ENCODE results near the gene CLEC5A. TPM values are rescaled to one million over a fixed set of nuclear protein-coding genes. Genes with fewer than 3 reads are reported as not detected.

The CLEC5A gene
- total RNA-seq, 1 donor from 2014 or later = not detected

GRCh38 chr7:141884539-141885225 is 62.1 kb downstream of the CLEC5A start:
- no peak for TF ChIP-seq CTCF (conservative IDR thresholded peaks at IDR 0.05)
- Mint-ChIP-seq H3K4me3 (no peak overlapping the region), H3K27ac (no peak overlapping the region), H3K4me1 (ENCODE audit: unreplicated experiment) (no peaks in the 10 kb centered on the region), H3K36me3 (no peaks in the 10 kb centered on the region), H3K27me3 (no peaks in the 10 kb centered on the region), H3K9me3 (no peaks in the 10 kb centered on the region)
- no peak for DNase-seq (ENCODE audit: extremely low spot score, unreplicated experiment)

- Mint-ChIP-seq H3K4me1 (ENCODE audit: unreplicated experiment) (no peaks in the 10 kb centered on the region), H3K27ac (no peak overlapping the region), H3K4me3 (no peak overlapping the region), H3K36me3 (no peaks in the 10 kb centered on the region), H3K9me3 (no peaks in the 10 kb centered on the region), H3K27me3 (no peaks in the 10 kb centered on the region)
- no peak for DNase-seq (ENCODE audit: extremely low spot score, unreplicated experiment)
- TF ChIP-seq CTCF (conservative IDR thresholded peaks at IDR 0.05) = no peak
Measured at GRCh38 chr7:141880960-141881359, 65.8 kb downstream of the CLEC5A start.

- no peak for TF ChIP-seq CTCF (conservative IDR thresholded peaks at IDR 0.05)
- Mint-ChIP-seq H3K27ac (no peak overlapping the region), H3K9me3 (no peaks in the 10 kb centered on the region), H3K27me3 (no peaks in the 10 kb centered on the region), H3K36me3 (no peaks in the 10 kb centered on the region), H3K4me1 (ENCODE audit: unreplicated experiment) (no peaks in the 10 kb centered on the region), H3K4me3 (no peak overlapping the region)
- no peak for DNase-seq (ENCODE audit: extremely low spot score, unreplicated experiment)
Measured at GRCh38 chr7:141877365-141877764, 69.4 kb downstream of the CLEC5A start.

Other genes with a start within 250 kb of the CLEC5A start
- 17.3 and 19.8 TPM in 2 replicates for gene DENND11, start 244.8 kb downstream of the CLEC5A start, total RNA-seq (ENCODE audit: low replicate concordance)
- gene WEE2, start 238.6 kb downstream of the CLEC5A start, total RNA-seq (ENCODE audit: low replicate concordance) = not detected in 2 replicates
- gene SSBP1, start 208.6 kb downstream of the CLEC5A start, total RNA-seq (ENCODE audit: low replicate concordance) = 107 and 116 TPM in 2 replicates
- gene TAS2R3, start 182.9 kb downstream of the CLEC5A start, total RNA-seq (ENCODE audit: low replicate concordance) = 1.2 and 3.2 TPM in 2 replicates
- gene TAS2R4, start 170.3 kb downstream of the CLEC5A start, total RNA-seq (ENCODE audit: low replicate concordance) = 1.00 and 2.2 TPM in 2 replicates
- 2.5 and 3.3 TPM in 2 replicates for gene TAS2R5, start 156.8 kb downstream of the CLEC5A start, total RNA-seq (ENCODE audit: low replicate concordance)
- gene PRSS37, start 105.5 kb downstream of the CLEC5A start, total RNA-seq (ENCODE audit: low replicate concordance) = not detected in 2 replicates
- not detected in 2 replicates for gene OR9A4, start 30.6 kb downstream of the CLEC5A start, total RNA-seq (ENCODE audit: low replicate concordance)
- gene TAS2R38, start 26.8 kb upstream of the CLEC5A start, total RNA-seq (ENCODE audit: low replicate concordance) = not detected in 2 replicates
- gene MGAM, start 48.9 kb upstream of the CLEC5A start, total RNA-seq (ENCODE audit: low replicate concordance) = 1.3 and 2.2 TPM in 2 replicates
- 5.9 and 9.7 TPM in 2 replicates for gene MGAM2, start 164.7 kb upstream of the CLEC5A start, total RNA-seq (ENCODE audit: low replicate concordance)

All from type B pancreatic cell (in vitro differentiated cells).